Activated naive CD8-positive, alpha-beta T cell treated with anti-CD3 and anti-CD28 coated beads for 36 hours (primary cell): Measurements from ENCODE around the gene ADAMTS17. TPM values are rescaled to one million over a fixed set of nuclear protein-coding genes. Genes with fewer than 3 reads are reported as not detected.

ENCODE experiments used
- DNase-seq: peaks from one replicate; pipeline ENCODE4 v3.0.0; 2021
- H3K27ac Mint-ChIP-seq: one replicate; pipeline ENCODE4 v1.8.0; 2022; ENCODE audit warnings: mild to moderate bottlenecking, moderate library complexity, mixed read lengths
- H3K27me3 Mint-ChIP-seq: one replicate; pipeline ENCODE4 v1.8.0; 2022; ENCODE audit warnings: mild to moderate bottlenecking, mixed read lengths
- H3K36me3 Mint-ChIP-seq: one replicate; pipeline ENCODE4 v1.8.0; 2021; ENCODE audit warnings: mild to moderate bottlenecking, mixed read lengths
- H3K4me1 Mint-ChIP-seq: one replicate; pipeline ENCODE4 v1.8.0; 2021; ENCODE audit warnings: mixed read lengths
- H3K4me3 Mint-ChIP-seq: one replicate; pipeline ENCODE4 v1.8.0; 2022; ENCODE audit warnings: mild to moderate bottlenecking, moderate library complexity, mixed read lengths
- H3K9me3 Mint-ChIP-seq: one replicate; pipeline ENCODE4 v1.8.0; 2022; ENCODE audit warnings: mixed read lengths
- total RNA-seq, 2 experiments: library from RNA; stranded (reverse); gene quantifications; one replicate each; pipeline ENCODE4 v1.2.3, GENCODE V29; 2021

The ADAMTS17 gene
- total RNA-seq, 2 experiments from 2014 or later, result 2.5 to 3.6 TPM

DNA sequence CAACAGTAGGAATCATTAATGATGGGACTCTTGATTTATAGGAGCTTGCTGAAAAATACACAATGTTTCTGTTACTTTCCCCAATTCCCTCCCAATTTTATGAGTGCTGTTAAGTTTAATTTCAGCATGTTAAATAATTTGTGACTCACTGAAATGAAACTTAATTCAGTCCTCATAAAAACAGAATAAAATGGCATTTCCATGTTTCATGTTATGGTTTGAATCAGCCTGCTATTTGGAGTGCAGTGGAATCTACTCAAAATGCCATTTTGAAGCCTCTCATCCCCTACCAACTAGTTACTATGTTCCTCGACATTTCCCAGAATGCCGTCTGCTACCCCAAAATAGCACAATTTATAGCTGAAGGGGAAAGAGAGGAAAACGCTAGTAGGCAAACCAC lies 237.5 kb downstream of the ADAMTS17 start:
- no peak overlapping the region for H3K27ac Mint-ChIP-seq
- peaks cover 2% of the 10 kb centered on the region for H3K36me3 Mint-ChIP-seq
- no peaks in the 10 kb centered on the region for H3K4me1 Mint-ChIP-seq
- no peaks in the 10 kb centered on the region for H3K9me3 Mint-ChIP-seq
- H3K27me3 Mint-ChIP-seq, result no peaks in the 10 kb centered on the region
- no peak for DNase-seq
- no peak overlapping the region for H3K4me3 Mint-ChIP-seq

DNA sequence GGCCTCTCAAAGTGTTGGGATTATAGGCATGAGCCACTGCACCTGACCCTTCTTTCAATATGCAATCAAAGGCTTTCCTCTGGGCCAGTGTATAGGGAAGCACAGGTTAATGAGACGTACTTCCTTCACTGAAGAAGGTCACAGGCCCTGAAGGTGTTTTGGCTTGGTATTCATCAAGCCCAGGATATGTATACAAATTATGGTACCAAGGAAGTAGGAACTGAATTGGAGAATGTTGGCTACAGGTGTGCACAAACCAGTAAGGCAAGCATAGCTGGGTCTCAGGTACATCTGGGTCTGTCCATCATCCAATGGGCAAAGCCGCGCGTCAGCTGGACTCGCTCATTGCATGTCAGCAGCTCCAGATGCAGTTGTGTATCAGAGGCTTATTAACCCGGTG lies 237.9 kb downstream of the ADAMTS17 start:
- Mint-ChIP-seq H3K27ac (no peak overlapping the region), H3K27me3 (no peaks in the 10 kb centered on the region), H3K4me3 (no peak overlapping the region), H3K36me3 (peaks cover 2% of the 10 kb centered on the region), H3K9me3 (no peaks in the 10 kb centered on the region), H3K4me1 (no peaks in the 10 kb centered on the region)
- no peak for DNase-seq

GRCh38 chr15:100101426-100102089 lies 240.2 kb downstream of the ADAMTS17 start:
- no peaks in the 10 kb centered on the region for H3K27me3 Mint-ChIP-seq
- no peak overlapping the region for H3K27ac Mint-ChIP-seq
- no peak overlapping the region for H3K4me3 Mint-ChIP-seq
- peaks cover 2% of the 10 kb centered on the region for H3K36me3 Mint-ChIP-seq
- DNase-seq, result no peak
- no peaks in the 10 kb centered on the region for H3K4me1 Mint-ChIP-seq
- H3K9me3 Mint-ChIP-seq, result no peaks in the 10 kb centered on the region

DNA sequence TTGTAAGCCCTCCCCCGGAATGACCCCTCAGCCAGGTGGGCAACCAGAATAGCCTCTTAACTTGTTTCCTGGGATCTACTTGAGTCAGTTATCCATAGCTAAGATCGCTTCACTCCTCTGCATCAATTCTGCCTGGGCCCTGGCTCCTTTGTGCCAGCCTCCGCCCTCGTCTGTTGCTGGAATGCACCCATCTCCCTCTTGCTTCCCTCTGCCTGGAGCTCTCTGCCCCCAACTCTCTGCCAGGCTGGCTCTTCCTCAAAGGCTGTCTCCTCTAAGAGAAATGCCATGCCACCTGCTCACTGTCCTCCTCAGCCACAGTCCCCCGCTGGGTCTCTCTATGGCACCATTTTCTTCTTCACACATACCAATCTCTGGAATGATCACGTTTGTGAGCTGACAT lies 240.8 kb downstream of the ADAMTS17 start:
- Mint-ChIP-seq H3K9me3 (no peaks in the 10 kb centered on the region), H3K4me3 (no peak overlapping the region), H3K4me1 (no peaks in the 10 kb centered on the region), H3K36me3 (peaks cover 2% of the 10 kb centered on the region), H3K27ac (no peak overlapping the region), H3K27me3 (no peaks in the 10 kb centered on the region)
- no peak for DNase-seq

DNA sequence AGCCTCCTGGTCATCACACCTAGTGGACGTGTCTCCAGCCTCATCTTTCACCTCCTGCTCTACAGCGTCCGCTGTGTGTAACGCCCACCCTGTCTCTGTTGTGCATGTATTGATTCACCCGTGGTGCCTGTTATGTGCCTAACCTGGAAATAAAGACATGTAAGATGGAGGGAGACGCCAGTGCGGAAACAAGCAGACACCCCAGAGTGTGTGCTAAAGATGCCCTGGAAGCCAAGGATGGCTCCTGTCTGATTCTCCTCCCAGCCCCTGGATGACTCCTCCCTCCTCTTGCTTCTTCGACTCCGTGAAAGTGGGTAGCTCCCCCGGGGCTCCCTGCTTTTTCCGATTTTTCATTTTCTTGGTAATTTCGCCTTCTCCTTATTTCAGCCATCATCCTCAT lies 241.8 kb downstream of the ADAMTS17 start:
- H3K36me3 Mint-ChIP-seq, result no peaks in the 10 kb centered on the region
- no peaks in the 10 kb centered on the region for H3K4me1 Mint-ChIP-seq
- no peak overlapping the region for H3K4me3 Mint-ChIP-seq
- H3K27me3 Mint-ChIP-seq, result no peaks in the 10 kb centered on the region
- no peaks in the 10 kb centered on the region for H3K9me3 Mint-ChIP-seq
- no peak overlapping the region for H3K27ac Mint-ChIP-seq
- no peak for DNase-seq

- Mint-ChIP-seq H3K9me3 (no peaks in the 10 kb centered on the region), H3K27ac (no peak overlapping the region), H3K36me3 (no peaks in the 10 kb centered on the region), H3K4me1 (no peaks in the 10 kb centered on the region), H3K4me3 (no peak overlapping the region), H3K27me3 (no peaks in the 10 kb centered on the region)
- no peak for DNase-seq
Measured at GRCh38 chr15:100098705-100099104, 243.1 kb downstream of the ADAMTS17 start.

DNA sequence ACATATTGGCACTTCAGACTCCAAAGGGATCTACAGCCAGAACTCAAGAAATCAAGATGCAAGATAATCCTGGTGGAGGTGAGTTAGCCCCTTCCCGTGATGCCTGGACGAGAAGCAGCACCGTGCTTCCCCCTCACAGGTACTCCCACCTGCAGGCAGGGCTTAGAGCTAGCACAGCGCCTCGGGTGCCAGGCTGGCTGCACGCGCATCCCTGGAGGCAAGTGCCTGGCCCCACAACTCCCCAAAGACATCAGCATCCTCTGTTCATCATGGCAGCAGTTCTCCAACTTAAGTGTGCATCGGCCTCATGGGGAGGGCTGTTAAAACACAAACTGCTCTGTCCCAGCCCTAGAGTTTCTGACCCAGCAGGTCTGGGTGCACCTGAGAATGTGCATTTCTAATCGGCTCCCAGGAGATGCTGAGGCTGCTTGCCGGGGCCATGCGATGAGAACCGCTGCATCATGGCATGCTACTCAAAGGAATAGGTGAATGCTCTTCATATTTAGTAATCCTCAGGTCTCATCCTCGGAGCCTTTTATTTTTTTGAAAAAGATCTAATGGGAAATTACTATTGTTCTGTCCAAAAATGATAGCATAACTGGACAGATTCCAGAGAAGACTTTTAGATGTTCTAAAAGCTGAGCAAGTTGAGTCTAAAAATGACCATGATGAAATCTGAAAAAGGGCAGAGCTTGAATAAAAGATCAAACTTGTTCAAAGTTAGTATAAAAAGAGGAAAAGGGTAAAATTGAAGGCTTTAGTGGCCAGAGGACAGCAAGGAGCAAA lies 244.2 kb downstream of the ADAMTS17 start:
- no peaks in the 10 kb centered on the region for H3K27me3 Mint-ChIP-seq
- H3K4me3 Mint-ChIP-seq, result no peak overlapping the region
- DNase-seq, result no peak
- H3K36me3 Mint-ChIP-seq, result no peaks in the 10 kb centered on the region
- H3K27ac Mint-ChIP-seq, result no peak overlapping the region
- no peaks in the 10 kb centered on the region for H3K4me1 Mint-ChIP-seq
- H3K9me3 Mint-ChIP-seq, result no peaks in the 10 kb centered on the region

DNA sequence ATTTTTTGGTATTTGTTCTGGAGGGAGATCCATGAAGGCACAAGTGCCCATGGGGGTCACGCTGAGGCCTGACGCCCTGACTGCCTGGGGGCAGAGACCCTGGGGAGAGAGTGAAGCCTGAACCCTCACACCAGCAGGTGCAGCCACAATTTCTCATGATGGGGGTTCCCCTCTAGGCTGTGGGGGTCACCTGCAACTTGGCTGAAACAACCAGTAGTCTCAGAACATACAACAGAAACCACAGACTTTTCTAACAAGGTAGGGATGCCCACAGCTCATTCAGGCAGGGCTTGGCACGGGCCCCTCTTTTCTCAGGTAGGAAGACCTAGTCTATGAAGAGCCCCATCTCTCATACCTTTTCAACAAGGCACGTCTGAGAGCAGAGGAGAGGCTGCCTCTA lies 245.1 kb downstream of the ADAMTS17 start:
- no peaks in the 10 kb centered on the region for H3K36me3 Mint-ChIP-seq
- H3K27me3 Mint-ChIP-seq, result no peaks in the 10 kb centered on the region
- DNase-seq, result no peak
- no peaks in the 10 kb centered on the region for H3K4me1 Mint-ChIP-seq
- H3K27ac Mint-ChIP-seq, result no peak overlapping the region
- H3K9me3 Mint-ChIP-seq, result no peaks in the 10 kb centered on the region
- no peak overlapping the region for H3K4me3 Mint-ChIP-seq

DNA sequence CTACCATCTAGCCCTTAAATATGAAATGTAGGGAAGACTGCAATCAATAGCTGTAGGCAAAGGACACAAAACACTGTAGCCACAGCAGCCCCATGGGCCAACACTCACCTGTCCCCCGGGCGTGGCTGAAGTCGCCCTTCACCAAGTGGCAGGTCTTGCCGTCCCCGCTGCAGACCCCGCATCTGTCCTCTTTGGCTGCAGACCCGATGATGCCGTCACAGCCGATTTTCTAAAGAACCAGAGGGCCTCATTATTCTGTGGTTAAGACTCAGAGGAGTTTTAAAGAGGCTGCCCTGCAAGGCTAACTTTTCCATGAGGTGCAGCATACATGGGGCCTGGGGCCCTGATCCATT lies 245.6 kb downstream of the ADAMTS17 start:
- Mint-ChIP-seq H3K27ac (no peak overlapping the region), H3K4me1 (no peaks in the 10 kb centered on the region), H3K9me3 (no peaks in the 10 kb centered on the region), H3K36me3 (no peaks in the 10 kb centered on the region), H3K4me3 (no peak overlapping the region), H3K27me3 (no peaks in the 10 kb centered on the region)
- no peak for DNase-seq

DNA sequence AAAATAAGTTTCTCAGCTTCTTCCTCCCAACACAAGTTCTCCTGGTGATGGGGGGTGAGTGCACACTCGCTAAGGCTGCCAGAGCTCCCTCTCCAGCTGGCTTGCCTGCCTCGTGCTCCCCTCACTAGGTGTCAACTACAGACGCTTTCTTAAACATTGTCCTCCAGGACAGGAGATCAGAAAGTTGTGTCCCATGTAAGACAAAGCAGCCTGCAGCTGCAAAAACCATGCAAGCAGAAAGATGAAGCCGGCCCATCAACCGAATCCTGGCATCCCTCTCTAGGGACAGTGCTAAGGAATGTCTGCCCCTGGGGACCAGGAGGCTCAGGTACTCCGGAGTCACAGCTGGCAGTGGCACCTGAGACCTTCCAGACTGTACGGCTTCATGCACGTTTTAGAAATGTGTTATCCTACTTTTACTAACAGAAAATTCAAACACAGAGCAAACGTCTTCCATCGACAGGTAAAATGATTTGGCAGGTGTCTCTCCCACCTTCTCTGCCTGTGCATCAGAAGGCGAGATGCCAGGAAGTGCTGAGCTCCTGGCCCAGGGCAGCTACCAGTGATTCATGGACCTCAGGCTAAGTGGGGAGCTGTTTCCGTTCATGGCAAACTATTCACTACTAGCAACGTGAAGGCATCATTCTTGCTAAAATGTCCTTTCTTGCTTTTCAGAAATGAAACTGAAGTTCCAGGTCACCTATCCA lies 246.1 kb downstream of the ADAMTS17 start:
- DNase-seq, result no peak
- Mint-ChIP-seq H3K4me1 (no peaks in the 10 kb centered on the region), H3K27ac (no peak overlapping the region), H3K9me3 (no peaks in the 10 kb centered on the region), H3K27me3 (no peaks in the 10 kb centered on the region), H3K4me3 (no peak overlapping the region), H3K36me3 (no peaks in the 10 kb centered on the region)

DNA sequence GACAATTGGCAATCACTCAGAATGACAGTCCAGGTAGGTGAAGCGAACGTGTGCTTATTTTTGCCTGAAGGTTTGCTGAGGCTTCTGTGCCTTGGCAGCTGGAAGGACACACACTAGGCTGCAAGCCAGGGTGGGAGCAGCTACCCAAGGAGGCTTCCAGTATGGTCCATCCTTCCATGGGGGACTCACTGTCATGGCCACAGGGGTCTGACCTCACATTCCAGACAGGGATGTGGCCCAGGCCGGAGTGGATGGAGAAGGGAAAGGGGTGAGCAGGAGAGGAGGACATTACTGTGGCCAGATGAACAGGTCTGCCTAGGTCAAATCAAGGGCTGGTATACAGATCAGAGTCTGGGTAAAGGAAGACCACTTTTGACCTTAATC lies 247.7 kb downstream of the ADAMTS17 start:
- H3K27me3 Mint-ChIP-seq, result no peaks in the 10 kb centered on the region
- H3K27ac Mint-ChIP-seq, result peak overlapping the region; percentile 8
- H3K36me3 Mint-ChIP-seq, result peaks cover 4% of the 10 kb centered on the region
- no peaks in the 10 kb centered on the region for H3K4me1 Mint-ChIP-seq
- DNase-seq, result no peak
- H3K9me3 Mint-ChIP-seq, result no peaks in the 10 kb centered on the region
- no peak overlapping the region for H3K4me3 Mint-ChIP-seq

DNA sequence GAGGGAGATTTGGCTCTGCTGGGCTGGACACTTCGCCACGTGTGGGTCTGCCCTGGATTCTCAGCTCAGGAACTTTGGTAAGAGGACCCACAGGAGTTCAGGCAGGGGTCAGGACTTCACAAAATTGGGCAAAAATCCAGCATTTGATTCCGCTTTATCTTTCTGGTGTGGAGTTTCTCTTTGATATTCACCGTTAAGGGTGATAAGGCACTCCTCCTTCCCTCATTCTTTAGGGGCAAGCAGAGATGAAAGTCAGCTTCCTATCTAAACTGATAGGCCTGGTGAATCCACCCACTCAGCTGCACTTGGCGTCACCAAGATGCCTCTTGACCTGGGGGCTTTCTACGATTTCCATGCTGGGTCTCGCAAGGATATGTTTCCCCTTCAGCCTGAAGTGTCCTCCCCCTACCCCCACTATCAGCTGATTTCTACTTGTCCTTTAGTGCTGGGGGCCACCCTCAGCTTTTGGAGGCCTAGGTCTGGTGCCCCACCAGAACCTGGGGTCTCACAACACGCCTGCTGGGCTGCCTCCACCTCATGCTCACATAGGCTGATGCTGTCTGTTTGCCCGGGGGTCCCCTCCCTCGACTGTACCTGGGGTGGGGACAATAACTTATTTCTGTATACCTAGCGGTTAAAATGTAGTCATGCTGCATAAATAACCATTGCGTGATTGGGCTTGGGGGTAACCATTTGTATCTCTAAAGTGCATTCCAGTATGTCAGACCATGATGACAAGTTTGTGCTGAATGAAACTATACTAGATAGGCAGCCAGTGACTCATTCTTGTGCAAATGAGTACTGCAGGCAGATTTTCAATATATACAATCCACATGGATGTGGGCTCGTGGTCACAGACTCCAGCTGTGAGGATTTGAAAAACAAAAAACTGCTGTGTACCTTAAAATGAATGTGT lies 248.3 kb downstream of the ADAMTS17 start:
- no peaks in the 10 kb centered on the region for H3K27me3 Mint-ChIP-seq
- DNase-seq, result no peak
- H3K27ac Mint-ChIP-seq, result no peak overlapping the region
- H3K36me3 Mint-ChIP-seq, result peaks cover 4% of the 10 kb centered on the region
- H3K9me3 Mint-ChIP-seq, result no peaks in the 10 kb centered on the region
- no peak overlapping the region for H3K4me3 Mint-ChIP-seq
- H3K4me1 Mint-ChIP-seq, result no peaks in the 10 kb centered on the region

- Mint-ChIP-seq H3K36me3 (peaks cover 11% of the 10 kb centered on the region), H3K27me3 (no peaks in the 10 kb centered on the region), H3K4me3 (no peak overlapping the region), H3K4me1 (no peaks in the 10 kb centered on the region), H3K9me3 (no peaks in the 10 kb centered on the region), H3K27ac (no peak overlapping the region)
- DNase-seq, result no peak
Measured at GRCh38 chr15:100092034-100092433, 249.7 kb downstream of the ADAMTS17 start.

DNA sequence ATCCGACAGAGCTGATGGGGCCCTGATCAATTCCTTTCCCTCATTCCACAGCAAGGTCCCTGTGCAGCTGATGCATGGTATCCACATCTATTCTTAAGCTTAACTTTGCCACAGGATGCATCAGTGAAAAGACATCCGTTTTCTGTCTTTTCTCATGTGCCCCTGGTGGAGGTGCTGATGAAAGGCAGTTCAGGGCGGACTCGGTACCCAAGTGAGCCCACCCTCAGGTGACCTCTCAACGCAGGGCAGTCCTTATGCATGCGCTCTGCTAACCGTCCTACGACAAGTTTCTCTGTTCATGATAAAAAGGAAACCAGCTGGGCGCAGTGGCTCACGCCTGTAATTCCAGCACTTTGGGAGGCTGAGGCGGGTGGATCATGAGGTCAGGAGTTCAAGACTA lies 251.4 kb downstream of the ADAMTS17 start:
- no peaks in the 10 kb centered on the region for H3K9me3 Mint-ChIP-seq
- no peaks in the 10 kb centered on the region for H3K4me1 Mint-ChIP-seq
- no peaks in the 10 kb centered on the region for H3K27me3 Mint-ChIP-seq
- no peak for DNase-seq
- peaks cover 16% of the 10 kb centered on the region for H3K36me3 Mint-ChIP-seq
- H3K27ac Mint-ChIP-seq, result no peak overlapping the region
- no peak overlapping the region for H3K4me3 Mint-ChIP-seq
